ENCODE measurements around the gene RFX2. TPM values are rescaled to one million over a fixed set of nuclear protein-coding genes. Genes with fewer than 3 reads are reported as not detected.

RFX2 gene
- total and polyA plus RNA-seq, 10 of the 15 experiments (the other 5 are each of a cell fraction or from before 2014, with no cell fraction given), result 3.2 to 9.8 (median 4.7) TPM

- TF ChIP-seq TCF3 (IDR thresholded peaks at IDR 0.05; ENCODE audit: borderline replicate concordance, insufficient read depth, low read depth, low read length), result no peak
- no peak for TF ChIP-seq PAX8 (IDR thresholded peaks at IDR 0.05)
- peak; percentile 93 for TF ChIP-seq LARP7 (IDR thresholded peaks at IDR 0.05)
- TF ChIP-seq, protein P1, sequence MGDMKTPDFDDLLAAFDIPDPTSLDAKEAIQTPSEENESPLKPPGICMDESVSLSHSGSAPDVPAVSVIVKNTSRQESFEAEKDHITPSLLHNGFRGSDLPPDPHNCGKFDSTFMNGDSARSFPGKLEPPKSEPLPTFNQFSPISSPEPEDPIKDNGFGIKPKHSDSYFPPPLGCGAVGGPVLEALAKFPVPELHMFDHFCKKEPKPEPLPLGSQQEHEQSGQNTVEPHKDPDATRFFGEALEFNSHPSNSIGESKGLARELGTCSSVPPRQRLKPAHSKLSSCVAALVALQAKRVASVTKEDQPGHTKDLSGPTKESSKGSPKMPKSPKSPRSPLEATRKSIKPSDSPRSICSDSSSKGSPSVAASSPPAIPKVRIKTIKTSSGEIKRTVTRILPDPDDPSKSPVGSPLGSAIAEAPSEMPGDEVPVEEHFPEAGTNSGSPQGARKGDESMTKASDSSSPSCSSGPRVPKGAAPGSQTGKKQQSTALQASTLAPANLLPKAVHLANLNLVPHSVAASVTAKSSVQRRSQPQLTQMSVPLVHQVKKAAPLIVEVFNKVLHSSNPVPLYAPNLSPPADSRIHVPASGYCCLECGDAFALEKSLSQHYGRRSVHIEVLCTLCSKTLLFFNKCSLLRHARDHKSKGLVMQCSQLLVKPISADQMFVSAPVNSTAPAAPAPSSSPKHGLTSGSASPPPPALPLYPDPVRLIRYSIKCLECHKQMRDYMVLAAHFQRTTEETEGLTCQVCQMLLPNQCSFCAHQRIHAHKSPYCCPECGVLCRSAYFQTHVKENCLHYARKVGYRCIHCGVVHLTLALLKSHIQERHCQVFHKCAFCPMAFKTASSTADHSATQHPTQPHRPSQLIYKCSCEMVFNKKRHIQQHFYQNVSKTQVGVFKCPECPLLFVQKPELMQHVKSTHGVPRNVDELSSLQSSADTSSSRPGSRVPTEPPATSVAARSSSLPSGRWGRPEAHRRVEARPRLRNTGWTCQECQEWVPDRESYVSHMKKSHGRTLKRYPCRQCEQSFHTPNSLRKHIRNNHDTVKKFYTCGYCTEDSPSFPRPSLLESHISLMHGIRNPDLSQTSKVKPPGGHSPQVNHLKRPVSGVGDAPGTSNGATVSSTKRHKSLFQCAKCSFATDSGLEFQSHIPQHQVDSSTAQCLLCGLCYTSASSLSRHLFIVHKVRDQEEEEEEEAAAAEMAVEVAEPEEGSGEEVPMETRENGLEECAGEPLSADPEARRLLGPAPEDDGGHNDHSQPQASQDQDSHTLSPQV (IDR thresholded peaks at IDR 0.05), result no peak
- peak; percentile 41; the same call in 1 of the 2 replicates for TF ChIP-seq NR2C1 (IDR thresholded peaks at IDR 0.05)
- TF ChIP-seq KAT2A (conservative IDR thresholded peaks at IDR 0.05; ENCODE audit: control insufficient read depth, low read depth, low read length), result no peak
- TF ChIP-seq ZBTB40 (IDR thresholded peaks at IDR 0.05; ENCODE audit: borderline replicate concordance), result no peak
- TF ChIP-seq PML (IDR thresholded peaks at IDR 0.05; ENCODE audit: low read length), result no peak
- TF ChIP-seq, protein P2, sequence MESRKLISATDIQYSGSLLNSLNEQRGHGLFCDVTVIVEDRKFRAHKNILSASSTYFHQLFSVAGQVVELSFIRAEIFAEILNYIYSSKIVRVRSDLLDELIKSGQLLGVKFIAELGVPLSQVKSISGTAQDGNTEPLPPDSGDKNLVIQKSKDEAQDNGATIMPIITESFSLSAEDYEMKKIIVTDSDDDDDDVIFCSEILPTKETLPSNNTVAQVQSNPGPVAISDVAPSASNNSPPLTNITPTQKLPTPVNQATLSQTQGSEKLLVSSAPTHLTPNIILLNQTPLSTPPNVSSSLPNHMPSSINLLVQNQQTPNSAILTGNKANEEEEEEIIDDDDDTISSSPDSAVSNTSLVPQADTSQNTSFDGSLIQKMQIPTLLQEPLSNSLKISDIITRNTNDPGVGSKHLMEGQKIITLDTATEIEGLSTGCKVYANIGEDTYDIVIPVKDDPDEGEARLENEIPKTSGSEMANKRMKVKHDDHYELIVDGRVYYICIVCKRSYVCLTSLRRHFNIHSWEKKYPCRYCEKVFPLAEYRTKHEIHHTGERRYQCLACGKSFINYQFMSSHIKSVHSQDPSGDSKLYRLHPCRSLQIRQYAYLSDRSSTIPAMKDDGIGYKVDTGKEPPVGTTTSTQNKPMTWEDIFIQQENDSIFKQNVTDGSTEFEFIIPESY (IDR thresholded peaks at IDR 0.05), result no peak
- TF ChIP-seq GATAD2B (conservative IDR thresholded peaks at IDR 0.05; ENCODE audit: low read depth), result no peak; the same call in 1 of the 2 replicates
- TF ChIP-seq NFIC (IDR thresholded peaks at IDR 0.05; ENCODE audit: low read depth, low read length), result no peak
- TF ChIP-seq E4F1 (IDR thresholded peaks at IDR 0.05; ENCODE audit: borderline replicate concordance, partially characterized antibody), result no peak
- no peak for TF ChIP-seq ATF7 (IDR thresholded peaks at IDR 0.05; ENCODE audit: low read depth)
- TF ChIP-seq NRF1 (conservative IDR thresholded peaks at IDR 0.05; ENCODE audit: low read depth, low read length), result peak; percentile 40; the same call in 1 of the 2 replicates
- TF ChIP-seq, protein P3, sequence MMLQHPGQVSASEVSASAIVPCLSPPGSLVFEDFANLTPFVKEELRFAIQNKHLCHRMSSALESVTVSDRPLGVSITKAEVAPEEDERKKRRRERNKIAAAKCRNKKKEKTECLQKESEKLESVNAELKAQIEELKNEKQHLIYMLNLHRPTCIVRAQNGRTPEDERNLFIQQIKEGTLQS (IDR thresholded peaks at IDR 0.05; ENCODE audit: borderline replicate concordance, extremely low read depth, low read depth, low read length), result no peak
- no peak for TF ChIP-seq IRF4 (IDR thresholded peaks at IDR 0.05; ENCODE audit: low read depth, low read length)
- no peak for TF ChIP-seq ASH2L (IDR thresholded peaks at IDR 0.05; ENCODE audit: borderline replicate concordance, low read depth)
Observed at GRCh38 chr19:6110360-6110977, at the start of gene RFX2 (continued).
